Thyroid gland (tissue), 4 donors: Measurements from ENCODE around the gene ETV3L. TPM values are rescaled to one million over a fixed set of nuclear protein-coding genes. Genes with fewer than 3 reads are reported as not detected.
"Not testable (repeated sequence)": the region's sequence is repeated elsewhere in the genome, so short reads cannot be mapped to it uniquely, and the experiment has no call there.

ENCODE experiments used
- DNase-seq, 2 donors: peaks; one replicate each; pipeline ENCODE4 v3.0.0-alpha.2; 2019
- H3K27ac ChIP-seq, 3 donors: fragments of 200-600 bp; sonication (generic); 1 replicate in 2 of 3; 2 replicates in 1 of 3; pipeline ENCODE4 v1.5.1; 2016 to 2019; ENCODE audit warnings: mild to moderate bottlenecking in 1 of 3, moderate library complexity in 1 of 3
- H3K27me3 ChIP-seq: fragments of 200-600 bp; sonication (generic); one replicate; pipeline ENCODE4 v1.5.1; 2019
- H3K36me3 ChIP-seq, 2 donors: fragments of 200-600 bp; sonication (generic); one replicate each; pipeline ENCODE4 v1.5.1; 2016 to 2019
- H3K4me1 ChIP-seq, 2 donors: fragments of 200-600 bp; sonication (generic); one replicate each; pipeline ENCODE4 v1.5.1; 2017 to 2019
- H3K4me3 ChIP-seq, 3 donors: fragments of 200-600 bp; sonication (generic); replicated peaks in 1 of 3; 1 replicate in 2 of 3; 2 replicates in 1 of 3; pipeline ENCODE4 v1.5.1; 2016; ENCODE audit warnings: mild to moderate bottlenecking in 1 of 3
- H3K9me3 ChIP-seq: fragments of 200-600 bp; sonication (generic); one replicate; pipeline ENCODE4 v1.5.1; 2017
- CTCF ChIP-seq, 6 experiments: fragments of 200-600 bp in 3 of 6; fragments of 450-650 bp in 3 of 6; sonication (generic) in 3 of 6; IDR thresholded peaks; one replicate each; pipeline ENCODE4 v1.5.1; 2016 to 2019; ENCODE audit warnings: antibody characterized with exemption in 6 of 6, mild to moderate bottlenecking in 2 of 6, inconsistent platforms in 1 of 6, moderate library complexity in 1 of 6
- POLR2A ChIP-seq, 2 donors: fragments of 450-650 bp; IDR thresholded peaks; one replicate each; pipeline ENCODE4 v1.6.1; 2017; ENCODE audit warnings: antibody characterized with exemption in 2 of 2, mild to moderate bottlenecking in 2 of 2, moderate library complexity in 1 of 2
- WGBS, 2 donors: methylation state at CpG; one replicate each; pipeline ENCODE4 v1.1.5; 2017; 5-methylcytosine and 5-hydroxymethylcytosine counted together
- intact Hi-C: fragments of 100-400 bp; cut with DNase I; formaldehyde crosslinking; loops from one replicate; pipeline ENCODE4 v1.15.1; 2023
- total RNA-seq, 4 donors: library from RNA; depleted of rRNA; stranded (reverse); fragments of >200 nt; gene quantifications; one replicate each; pipeline ENCODE4 v1.2.3, GENCODE V29; 2016

Gene ETV3L
- total RNA-seq, 4 donors from 2014 or later: not detected

GRCh38 chr1:157103268-157103667 lies 3.7 kb upstream of the ETV3L start:
- Histone ChIP-seq H3K4me3 (no peak overlapping the region), H3K27ac (no peak overlapping the region), H3K9me3 (no peaks in the 10 kb centered on the region), H3K4me1 (no peaks in the 10 kb centered on the region), H3K27me3 (peaks cover 4% of the 10 kb centered on the region), H3K36me3 (no peaks in the 10 kb centered on the region)
- TF ChIP-seq POLR2A (IDR thresholded peaks at IDR 0.05): no peak
- no peak for TF ChIP-seq CTCF (IDR thresholded peaks at IDR 0.05)
- WGBS, 2 donors: 53 to 69% methylated on average over 5 of the region's 5 CpGs
- intact Hi-C loops: no loop called here
- no peak for DNase-seq

GRCh38 chr1:157101149-157101548 lies 1.5 kb upstream of the ETV3L start:
- no peaks in the 10 kb centered on the region for H3K36me3 ChIP-seq
- H3K27me3 ChIP-seq: no peaks in the 10 kb centered on the region
- H3K27ac ChIP-seq: no peak overlapping the region
- 91 to 92% methylated on average over 4 of the region's 4 CpGs for WGBS, 2 donors
- H3K4me1 ChIP-seq: no peaks in the 10 kb centered on the region
- no peaks in the 10 kb centered on the region for H3K9me3 ChIP-seq
- no peak overlapping the region for H3K4me3 ChIP-seq
- intact Hi-C loops: no loop called here
- DNase-seq: no peak
- no peak for TF ChIP-seq POLR2A (IDR thresholded peaks at IDR 0.05)
- no peak for TF ChIP-seq CTCF (IDR thresholded peaks at IDR 0.05)

GRCh38 chr1:157098987-157099632 lies 498 bp downstream of the ETV3L start:
- not testable (repeated sequence) for H3K36me3 ChIP-seq, H3K27ac ChIP-seq, H3K27me3 ChIP-seq, DNase-seq, H3K4me1 ChIP-seq, H3K9me3 ChIP-seq, H3K4me3 ChIP-seq
- intact Hi-C loops: loop anchor here (10.0 kb wide), 1 partner anchor 396 kb away; no protein-coding TSS in a partner anchor
- 80 to 81% methylated on average over 12 to 16 of the region's 17 CpGs for WGBS, 2 donors

- TF ChIP-seq CTCF (IDR thresholded peaks at IDR 0.05) (no peak), POLR2A (IDR thresholded peaks at IDR 0.05) (no peak)
- Histone ChIP-seq H3K27me3 (no peaks in the 10 kb centered on the region), H3K4me1 (no peaks in the 10 kb centered on the region), H3K4me3 (no peak overlapping the region), H3K36me3 (no peaks in the 10 kb centered on the region), H3K9me3 (no peaks in the 10 kb centered on the region), H3K27ac (no peak overlapping the region)
- intact Hi-C loops: loop anchor here (10.0 kb wide), 1 partner anchor 396 kb away; no protein-coding TSS in a partner anchor
- no peak for DNase-seq
- WGBS, 2 donors: 95% methylated on average over 8 to 9 of the region's 9 CpGs
Measured at GRCh38 chr1:157098519-157098918, 1.1 kb downstream of the ETV3L start.

GRCh38 chr1:157097692-157098091 lies 1.9 kb downstream of the ETV3L start:
- H3K9me3 ChIP-seq: no peaks in the 10 kb centered on the region
- TF ChIP-seq CTCF (IDR thresholded peaks at IDR 0.05) (no peak), POLR2A (IDR thresholded peaks at IDR 0.05) (no peak)
- no peak overlapping the region for H3K4me3 ChIP-seq
- H3K27ac ChIP-seq: no peak overlapping the region
- intact Hi-C loops: loop anchor here (10.0 kb wide), 1 partner anchor 397 kb away; no protein-coding TSS in a partner anchor
- no peak for DNase-seq
- no peaks in the 10 kb centered on the region for H3K27me3 ChIP-seq
- no peaks in the 10 kb centered on the region for H3K36me3 ChIP-seq
- 70 to 80% methylated on average over 6 of the region's 6 CpGs for WGBS, 2 donors
- peaks cover 2 to 6% of the 10 kb centered on the region in 2 donors for H3K4me1 ChIP-seq
